Coronary artery (tissue), 2 donors: ENCODE data around the gene ZMYND8.
"Not testable (repeated sequence)": the region's sequence is repeated elsewhere in the genome, so short reads cannot be mapped to it uniquely, and the experiment has no call there.

Experiments used
- DNase-seq: peaks from one replicate; pipeline ENCODE4 v3.0.0-alpha.2; 2017; ENCODE audit warnings: low spot score
- H3K27ac ChIP-seq, 2 donors: fragments of 200-600 bp; sonication (generic); one replicate each; pipeline ENCODE4 v1.5.1; 2016 to 2019
- H3K4me3 ChIP-seq: fragments of 200-600 bp; sonication (generic); 2 replicates; pipeline ENCODE4 v1.5.1; 2016; ENCODE audit warnings: mild to moderate bottlenecking, moderate library complexity
- CTCF ChIP-seq: fragments of 200-600 bp; sonication (generic); IDR thresholded peaks from one replicate; pipeline ENCODE4 v1.5.1; 2019; ENCODE audit warnings: antibody characterized with exemption

The ZMYND8 gene

GRCh38 chr20:47289096-47289495, 67.4 kb downstream of the ZMYND8 start:
- no peak for DNase-seq
- Histone ChIP-seq H3K4me3 (no peak overlapping the region), H3K27ac (no peak overlapping the region)
- TF ChIP-seq CTCF = no peak

- H3K27ac ChIP-seq, H3K4me3 ChIP-seq, DNase-seq: not testable (repeated sequence)
Observed at GRCh38 chr20:47288530-47288929, 68.0 kb downstream of the ZMYND8 start.

- no peak for DNase-seq
- Histone ChIP-seq H3K27ac (no peak overlapping the region), H3K4me3 (no peak overlapping the region)
- TF ChIP-seq CTCF = no peak
Observed at GRCh38 chr20:47287609-47288144, 68.8 kb downstream of the ZMYND8 start.

GRCh38 chr20:47286681-47287080, 69.8 kb downstream of the ZMYND8 start:
- Histone ChIP-seq H3K4me3 (no peak overlapping the region), H3K27ac (no peak overlapping the region)
- no peak for DNase-seq
- TF ChIP-seq CTCF = no peak

- DNase-seq = no peak
- no peak overlapping the region for H3K4me3 ChIP-seq
- no peak overlapping the region for H3K27ac ChIP-seq
- TF ChIP-seq CTCF = no peak
Observed at GRCh38 chr20:47285189-47285588, 71.3 kb downstream of the ZMYND8 start.

GRCh38 chr20:47284373-47284772, 72.1 kb downstream of the ZMYND8 start:
- Histone ChIP-seq H3K27ac (no peak overlapping the region), H3K4me3 (no peak overlapping the region)
- no peak for DNase-seq
- no peak for TF ChIP-seq CTCF

GRCh38 chr20:47283411-47283810, 73.1 kb downstream of the ZMYND8 start:
- no peak for TF ChIP-seq CTCF
- no peak overlapping the region for H3K27ac ChIP-seq

GRCh38 chr20:47282864-47283263, 73.6 kb downstream of the ZMYND8 start:
- TF ChIP-seq CTCF = no peak
- no peak for DNase-seq
- no peak overlapping the region for H3K27ac ChIP-seq
- no peak overlapping the region for H3K4me3 ChIP-seq

More at GRCh38 chr20:47283411-47283810, 73.1 kb downstream of the ZMYND8 start:
- DNase-seq = no peak
- H3K4me3 ChIP-seq = no peak overlapping the region
